B cell (primary cell): Measurements from ENCODE around the gene CDK8. TPM values are rescaled to one million over a fixed set of nuclear protein-coding genes. Genes with fewer than 3 reads are reported as not detected.
"Not testable (repeated sequence)": the region's sequence is repeated elsewhere in the genome, so short reads cannot be mapped to it uniquely, and the experiment has no call there.

Experiments
- ATAC-seq: fragments of 200-7000 bp; cut with Tn5 transposase; one replicate; pipeline ENCODE4 v1.10.0; 2021; ENCODE audit warnings: low read depth, mild to moderate bottlenecking, moderate number of reproducible peaks, moderate library complexity
- CTCF ChIA-PET: fragments of 350-600 bp; sonication (Branson Sonifier 250); formaldehyde crosslinking; loops from one replicate; lab custom pipeline; 2021; ENCODE audit warnings: antibody characterized with exemption, inconsistent platforms; lab: Charles Lee
- POLR2A ChIA-PET: fragments of 350-600 bp; sonication (Branson Sonifier 250); formaldehyde crosslinking; loops from one replicate; lab custom pipeline; 2021; ENCODE audit warnings: antibody characterized with exemption; lab: Charles Lee
- DNase-seq: peaks from one replicate; pipeline ENCODE4 v3.0.0; 2013
- H2AFZ ChIP-seq: 2 replicates; pipeline ENCODE4 v1.6.1; 2012; ENCODE audit warnings: mild to moderate bottlenecking, low read depth, low read length; ENCODE audit not compliant: insufficient read depth, poor library complexity, severe bottlenecking
- H3K27ac ChIP-seq, 2 donors: 1 replicate in 1 of 2; 2 replicates in 1 of 2; pipeline ENCODE4 v1.5.1; 2012 to 2013; ENCODE audit warnings: low read length in 2 of 2, mild to moderate bottlenecking in 2 of 2, moderate library complexity in 1 of 2
- H3K27me3 ChIP-seq, 4 experiments: fragments of 200-600 bp in 1 of 4; sonication (generic) in 1 of 4; replicated peaks in 1 of 4; 1 replicate in 2 of 4; 2 replicates in 2 of 4; pipeline versions ENCODE4 v1.6.1 to v1.7.0; 2013 to 2016; ENCODE audit warnings: low read length in 3 of 4, mild to moderate bottlenecking in 2 of 4, mixed read lengths in 1 of 4, moderate library complexity in 1 of 4; ENCODE audit not compliant: insufficient read depth in 4 of 4, control insufficient read depth in 3 of 4; ENCODE audit errors: control extremely low read depth in 1 of 4
- H3K36me3 ChIP-seq, 2 experiments: replicated peaks in 1 of 2; 1 replicate in 1 of 2; 2 replicates in 1 of 2; pipeline versions ENCODE4 v1.6.1 to v1.7.1; 2013; ENCODE audit warnings: low read length in 1 of 2; ENCODE audit not compliant: insufficient read depth in 2 of 2, control insufficient read depth in 1 of 2; ENCODE audit errors: control extremely low read depth in 1 of 2, extremely low read depth in 1 of 2
- H3K4me1 ChIP-seq, 2 donors: fragments of 200-600 bp in 1 of 2; sonication (generic) in 1 of 2; 1 replicate in 1 of 2; 2 replicates in 1 of 2; pipeline versions ENCODE4 v1.5.1 to v1.6.1; 2013 to 2017; ENCODE audit warnings: low read length in 2 of 2; ENCODE audit not compliant: control insufficient read depth in 2 of 2, insufficient read depth in 2 of 2
- H3K4me2 ChIP-seq: replicated peaks from 2 replicates; pipeline ENCODE3; 2012; ENCODE audit warnings: mild to moderate bottlenecking, low read depth, low read length; ENCODE audit not compliant: poor library complexity, severe bottlenecking
- H3K4me3 ChIP-seq, 5 experiments: fragments of 200-600 bp in 1 of 5; sonication (generic) in 1 of 5; 1 replicate in 3 of 5; 2 replicates in 2 of 5; pipeline versions ENCODE4 v1.5.1 to v1.7.0; 2011 to 2016; ENCODE audit warnings: low read length in 4 of 5, mild to moderate bottlenecking in 4 of 5, low read depth in 2 of 5, control low read depth in 1 of 5, moderate library complexity in 1 of 5; ENCODE audit not compliant: insufficient read depth in 1 of 5; ENCODE audit errors: control extremely low read depth in 1 of 5, extremely low read depth in 1 of 5
- H3K79me2 ChIP-seq: fragments of 200-600 bp; sonication (generic); one replicate; pipeline ENCODE4 v1.6.0; 2016; ENCODE audit warnings: low read length; ENCODE audit not compliant: control insufficient read depth, insufficient read depth
- H3K9ac ChIP-seq: fragments of 200-600 bp; sonication (generic); 2 replicates; pipeline ENCODE4 v1.6.1; 2017; ENCODE audit warnings: mild to moderate bottlenecking, low read length, moderate library complexity
- H3K9me3 ChIP-seq, 3 donors: one replicate each; pipeline versions ENCODE4 v1.6.1 to v1.7.1; 2013; ENCODE audit warnings: low read length in 2 of 3; ENCODE audit not compliant: control insufficient read depth in 2 of 3, insufficient read depth in 1 of 3; ENCODE audit errors: control extremely low read depth in 1 of 3
- H4K20me1 ChIP-seq: 2 replicates; pipeline ENCODE4 v1.6.0; 2012; ENCODE audit warnings: mild to moderate bottlenecking, low read length; ENCODE audit not compliant: insufficient read depth, control insufficient read depth, poor library complexity, severe bottlenecking
- H3K27ac Mint-ChIP-seq: one replicate; pipeline ENCODE4 v1.8.0; 2021; ENCODE audit warnings: mixed read lengths
- H3K27me3 Mint-ChIP-seq: one replicate; pipeline ENCODE4 v1.8.0; 2021; ENCODE audit warnings: mixed read lengths
- H3K4me1 Mint-ChIP-seq: one replicate; pipeline ENCODE4 v1.8.0; 2021; ENCODE audit warnings: mixed read lengths
- H3K4me3 Mint-ChIP-seq: one replicate; pipeline ENCODE4 v1.8.0; 2021; ENCODE audit warnings: mixed read lengths
- H3K9me3 Mint-ChIP-seq: one replicate; pipeline ENCODE4 v1.8.0; 2022; ENCODE audit warnings: mixed read lengths; ENCODE audit not compliant: insufficient read depth
- CTCF ChIP-seq: fragments of 200-600 bp; IDR thresholded peaks from one replicate; pipeline ENCODE4 v1.8.0; 2022; ENCODE audit warnings: antibody characterized with exemption, mild to moderate bottlenecking
- EZH2 ChIP-seq: IDR thresholded peaks from 2 replicates; pipeline ENCODE4 v1.6.1; 2012; ENCODE audit warnings: borderline replicate concordance, low read depth, mild to moderate bottlenecking, moderate library complexity, low read length; ENCODE audit not compliant: insufficient read depth, poor library complexity, severe bottlenecking
- WGBS: methylation state at CpG from one replicate; pipeline ENCODE4 v1.1.5; 2013; ENCODE audit warnings: missing lambda C conversion rate; ENCODE audit not compliant: insufficient coverage; 5-methylcytosine and 5-hydroxymethylcytosine counted together
- intact Hi-C: fragments of 100-400 bp; cut with micrococcal nuclease; formaldehyde crosslinking; loops from one replicate; pipeline ENCODE4 v1.10.0; 2022
- polyA plus RNA-seq: library from polyadenylated mRNA; depleted of rRNA; stranded (reverse); fragments of >200 nt; gene quantifications from 2 replicates; pipeline ENCODE4 v1.2.3, GENCODE V29; 2012
- total RNA-seq, 2 donors: library from RNA; stranded (reverse); fragments of 120-200 nt in 1 of 2; gene quantifications; 1 replicate in 1 of 2; 2 replicates in 1 of 2; pipeline versions ENCODE4 v1.2.3 to v1.2.4, GENCODE V29; 2013 to 2022

CDK8 gene
- total and polyA plus RNA-seq, 2 donors (not counting 1 experiment from before 2014, with no cell fraction given) = 10.8 to 13.5 TPM

DNA sequence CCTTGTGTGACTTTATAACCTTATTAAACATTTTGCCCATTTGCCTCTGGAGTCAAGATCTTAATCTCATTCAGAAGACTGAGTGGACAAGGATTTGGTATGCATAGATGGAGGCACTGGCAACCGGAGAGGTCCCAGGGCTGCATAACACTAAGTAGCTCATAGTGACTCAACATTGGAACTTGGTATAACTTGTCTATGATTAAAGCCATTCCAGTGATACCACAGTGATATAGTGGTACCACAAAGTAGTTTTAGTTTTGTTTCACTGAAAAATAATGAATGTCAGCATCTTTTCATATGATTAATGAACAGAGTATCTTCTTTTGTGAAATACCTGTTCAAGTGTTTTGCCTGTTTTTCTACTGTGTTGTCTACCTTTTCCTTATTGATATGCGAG lies 26.4 kb downstream of the CDK8 start:
- intact Hi-C loops = no loop called here
- no peak overlapping the region for H3K4me2 ChIP-seq
- H3K27ac Mint-ChIP-seq = no peak overlapping the region
- peaks cover 39% of the 10 kb centered on the region for H3K79me2 ChIP-seq
- peaks cover 0 to 3% of the 10 kb centered on the region in 2 experiments for H3K36me3 ChIP-seq
- ChIA-PET CTCF (no interaction called here), POLR2A (no interaction called here)
- no peaks in the 10 kb centered on the region for H3K4me1 Mint-ChIP-seq
- peaks cover 9% of the 10 kb centered on the region for H4K20me1 ChIP-seq
- no peak overlapping the region for H3K4me3 Mint-ChIP-seq
- H3K27me3 Mint-ChIP-seq = no peaks in the 10 kb centered on the region
- no peak overlapping the region for H2AFZ ChIP-seq
- no peaks in the 10 kb centered on the region for H3K9me3 ChIP-seq
- no peak overlapping the region for H3K27ac ChIP-seq
- H3K27me3 ChIP-seq = no peaks in the 10 kb centered on the region
- ATAC-seq (no peak), DNase-seq (no peak)
- no peaks in the 10 kb centered on the region for H3K9me3 Mint-ChIP-seq
- no peak overlapping the region for H3K9ac ChIP-seq
- WGBS = 100% methylated on average over 1 of the region's 2 CpGs
- no peaks in the 10 kb centered on the region for H3K4me1 ChIP-seq
- no peak overlapping the region for H3K4me3 ChIP-seq
- TF ChIP-seq EZH2 = no peak
- TF ChIP-seq CTCF = no peak

DNA sequence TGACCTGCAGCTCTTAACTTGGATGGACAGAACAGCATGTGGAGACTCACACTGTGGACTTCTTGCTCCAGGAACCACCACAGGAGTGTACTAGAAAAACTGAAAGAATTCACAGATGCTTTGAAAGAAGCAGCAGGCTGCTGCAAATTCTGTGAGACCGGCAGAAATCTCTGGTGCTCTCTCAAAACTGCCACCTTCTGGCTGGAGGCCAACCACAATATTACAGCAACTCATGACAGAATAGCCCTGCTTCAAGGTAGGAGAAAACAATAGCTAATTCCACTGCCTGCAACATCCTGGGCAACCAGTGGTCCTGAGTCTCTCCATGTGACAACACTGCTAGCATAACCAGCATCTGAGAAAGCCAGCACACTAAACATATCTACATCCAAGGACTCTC lies 26.9 kb downstream of the CDK8 start:
- WGBS = 83% methylated on average over 1 of the region's 1 CpG
- Mint-ChIP-seq H3K4me3 (no peak overlapping the region), H3K27ac (no peak overlapping the region), H3K27me3 (no peaks in the 10 kb centered on the region), H3K4me1 (no peaks in the 10 kb centered on the region), H3K9me3 (no peaks in the 10 kb centered on the region)
- peaks cover 0 to 3% of the 10 kb centered on the region in 2 experiments for H3K36me3 ChIP-seq
- intact Hi-C loops = no loop called here
- peaks cover 39% of the 10 kb centered on the region for H3K79me2 ChIP-seq
- ChIA-PET POLR2A (no interaction called here), CTCF (no interaction called here)
- H3K27ac ChIP-seq = no peak overlapping the region
- no peaks in the 10 kb centered on the region for H3K9me3 ChIP-seq
- DNase-seq = no peak
- no peaks in the 10 kb centered on the region for H3K4me1 ChIP-seq
- ATAC-seq = no peak
- TF ChIP-seq EZH2 = no peak
- TF ChIP-seq CTCF = no peak
- H2AFZ ChIP-seq = no peak overlapping the region
- no peak overlapping the region for H3K4me2 ChIP-seq
- no peaks in the 10 kb centered on the region for H3K27me3 ChIP-seq
- peaks cover 9% of the 10 kb centered on the region for H4K20me1 ChIP-seq
- H3K9ac ChIP-seq = no peak overlapping the region
- H3K4me3 ChIP-seq = no peak overlapping the region

DNA sequence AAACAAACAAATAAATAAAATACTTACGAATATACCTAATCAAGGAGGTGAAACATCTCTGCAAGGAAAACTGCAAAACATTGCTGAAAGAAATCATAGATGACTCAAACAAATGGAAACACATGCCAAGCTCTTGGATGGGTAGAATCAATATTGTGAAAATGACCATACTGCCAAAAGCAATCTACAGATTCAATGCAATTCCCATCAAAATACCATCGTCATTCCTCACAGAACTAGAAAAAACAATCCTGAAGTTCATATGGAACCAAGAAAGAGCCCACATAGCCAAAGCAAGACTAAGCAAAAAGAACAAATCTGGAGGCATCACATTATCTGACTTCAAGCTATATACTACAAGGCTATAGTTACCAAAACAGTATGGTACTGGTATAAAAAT lies 32.0 kb downstream of the CDK8 start:
- H3K27ac Mint-ChIP-seq, H3K36me3 ChIP-seq, DNase-seq, H3K27me3 ChIP-seq, H3K4me2 ChIP-seq, intact Hi-C loops, ATAC-seq, H3K4me3 ChIP-seq, H3K4me3 Mint-ChIP-seq, H3K9ac ChIP-seq, CTCF ChIA-PET, POLR2A ChIA-PET, H3K4me1 ChIP-seq, H2AFZ ChIP-seq, H3K27ac ChIP-seq, H3K27me3 Mint-ChIP-seq, H3K9me3 Mint-ChIP-seq, H4K20me1 ChIP-seq, H3K4me1 Mint-ChIP-seq, H3K9me3 ChIP-seq: not testable (repeated sequence)
- peaks cover 13% of the 10 kb centered on the region for H3K79me2 ChIP-seq
- no CpG with 5 or more reads among the region's 2 CpGs for WGBS
